Left ventricle myocardium inferior (tissue), 1 donor: Measurements from ENCODE around the gene PFKP. TPM values are rescaled to one million over a fixed set of nuclear protein-coding genes. Genes with fewer than 3 reads are reported as not detected.
"Not testable (repeated sequence)": the region's sequence is repeated elsewhere in the genome, so short reads cannot be mapped to it uniquely, and the experiment has no call there.

ENCODE experiments used
- DNase-seq: peaks from one replicate; pipeline ENCODE4 v3.0.0-alpha.2; 2020
- H3K27ac ChIP-seq: fragments of 200-600 bp; replicated peaks from 2 replicates; pipeline ENCODE4 v1.8.0; 2021
- H3K27me3 ChIP-seq: fragments of 200-600 bp; 2 replicates; pipeline ENCODE4 v1.8.0; 2021; ENCODE audit warnings: low read depth
- H3K36me3 ChIP-seq: fragments of 200-600 bp; 2 replicates; pipeline ENCODE4 v1.8.0; 2021
- H3K4me1 ChIP-seq: fragments of 200-600 bp; 2 replicates; pipeline ENCODE4 v1.8.0; 2021
- H3K4me3 ChIP-seq: fragments of 200-600 bp; 2 replicates; pipeline ENCODE4 v1.8.0; 2021; ENCODE audit warnings: mild to moderate bottlenecking, moderate library complexity
- H3K9me3 ChIP-seq: fragments of 200-600 bp; replicated peaks from 2 replicates; pipeline ENCODE4 v1.8.0; 2021
- intact Hi-C: fragments of 100-400 bp; cut with micrococcal nuclease; formaldehyde crosslinking; loops from one replicate; pipeline ENCODE4 v1.11.0; 2022
- total RNA-seq: library from RNA; stranded (reverse); fragmentation: NEBNext Ultra II Directional; extraction: Animal tissue kit (Norgen Biotek cat#: 25700); gene quantifications from one replicate; pipeline ENCODE4 v1.2.1, GENCODE V29; 2021
- TF ChIP-seq, protein P1 (sequence below): fragments of 200-600 bp; IDR thresholded peaks from 2 replicates; pipeline ENCODE4 v1.8.0; 2021; ENCODE audit warnings: antibody characterized with exemption, mild to moderate bottlenecking, borderline replicate concordance
- donor health status: DM: no; HTN: yes; CAD: no; lungs with severe emphysema.

Gene PFKP
- total RNA-seq, 1 donor from 2014 or later = 206 TPM

DNA sequence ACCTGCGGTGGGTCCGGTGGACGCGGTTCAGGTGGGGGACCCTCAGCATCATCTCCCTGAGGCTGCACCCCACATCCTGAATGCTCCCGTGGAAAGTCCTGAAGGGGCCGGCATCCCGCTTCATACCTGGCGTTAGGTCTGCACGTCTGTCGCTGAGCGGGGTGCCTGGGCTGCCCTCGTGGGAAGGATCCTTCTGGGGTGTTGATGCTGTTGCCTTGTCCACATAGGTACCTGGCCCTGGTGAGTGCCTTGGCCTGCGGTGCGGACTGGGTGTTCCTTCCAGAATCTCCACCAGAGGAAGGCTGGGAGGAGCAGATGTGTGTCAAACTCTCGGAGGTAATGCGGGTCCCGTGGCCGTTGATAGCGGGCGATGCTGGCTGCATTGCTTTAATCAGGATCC is 37.8 kb downstream of the PFKP start:
- no peak for DNase-seq
- Histone ChIP-seq H3K27ac (peak overlapping the region; percentile 71), H3K27me3 (no peaks in the 10 kb centered on the region), H3K4me1 (peaks cover 55% of the 10 kb centered on the region), H3K9me3 (no peaks in the 10 kb centered on the region), H3K36me3 (peaks cover 59% of the 10 kb centered on the region), H3K4me3 (no peak overlapping the region)
- intact Hi-C loops = no loop called here
- TF ChIP-seq, protein P1, sequence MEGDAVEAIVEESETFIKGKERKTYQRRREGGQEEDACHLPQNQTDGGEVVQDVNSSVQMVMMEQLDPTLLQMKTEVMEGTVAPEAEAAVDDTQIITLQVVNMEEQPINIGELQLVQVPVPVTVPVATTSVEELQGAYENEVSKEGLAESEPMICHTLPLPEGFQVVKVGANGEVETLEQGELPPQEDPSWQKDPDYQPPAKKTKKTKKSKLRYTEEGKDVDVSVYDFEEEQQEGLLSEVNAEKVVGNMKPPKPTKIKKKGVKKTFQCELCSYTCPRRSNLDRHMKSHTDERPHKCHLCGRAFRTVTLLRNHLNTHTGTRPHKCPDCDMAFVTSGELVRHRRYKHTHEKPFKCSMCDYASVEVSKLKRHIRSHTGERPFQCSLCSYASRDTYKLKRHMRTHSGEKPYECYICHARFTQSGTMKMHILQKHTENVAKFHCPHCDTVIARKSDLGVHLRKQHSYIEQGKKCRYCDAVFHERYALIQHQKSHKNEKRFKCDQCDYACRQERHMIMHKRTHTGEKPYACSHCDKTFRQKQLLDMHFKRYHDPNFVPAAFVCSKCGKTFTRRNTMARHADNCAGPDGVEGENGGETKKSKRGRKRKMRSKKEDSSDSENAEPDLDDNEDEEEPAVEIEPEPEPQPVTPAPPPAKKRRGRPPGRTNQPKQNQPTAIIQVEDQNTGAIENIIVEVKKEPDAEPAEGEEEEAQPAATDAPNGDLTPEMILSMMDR = no peak

DNA sequence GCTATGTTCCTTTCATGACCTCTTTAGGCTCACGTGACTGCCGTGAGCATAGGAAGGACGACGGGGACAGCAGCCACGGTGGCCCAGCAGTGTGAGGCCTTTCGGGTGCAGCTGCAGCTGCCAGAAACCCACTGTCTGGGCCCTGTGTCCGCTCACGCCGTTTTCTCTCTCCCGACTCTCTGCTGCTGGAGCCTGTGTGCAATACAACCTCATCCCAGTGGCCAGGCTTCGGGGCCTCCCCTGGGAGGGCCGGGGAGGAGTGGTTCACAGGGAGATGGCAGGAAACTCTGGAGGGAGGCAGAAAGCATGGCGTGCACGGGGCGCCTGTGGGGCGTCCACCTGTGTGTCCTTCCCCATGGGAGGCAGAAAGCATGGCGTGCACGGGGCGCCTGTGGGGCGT is 38.6 kb downstream of the PFKP start:
- Histone ChIP-seq H3K9me3 (no peaks in the 10 kb centered on the region), H3K27ac (peak overlapping the region; percentile 71), H3K36me3 (peaks cover 57% of the 10 kb centered on the region), H3K4me3 (no peak overlapping the region), H3K27me3 (no peaks in the 10 kb centered on the region), H3K4me1 (peaks cover 62% of the 10 kb centered on the region)
- TF ChIP-seq, protein P1 = no peak
- DNase-seq = no peak
- intact Hi-C loops = no loop called here

DNA sequence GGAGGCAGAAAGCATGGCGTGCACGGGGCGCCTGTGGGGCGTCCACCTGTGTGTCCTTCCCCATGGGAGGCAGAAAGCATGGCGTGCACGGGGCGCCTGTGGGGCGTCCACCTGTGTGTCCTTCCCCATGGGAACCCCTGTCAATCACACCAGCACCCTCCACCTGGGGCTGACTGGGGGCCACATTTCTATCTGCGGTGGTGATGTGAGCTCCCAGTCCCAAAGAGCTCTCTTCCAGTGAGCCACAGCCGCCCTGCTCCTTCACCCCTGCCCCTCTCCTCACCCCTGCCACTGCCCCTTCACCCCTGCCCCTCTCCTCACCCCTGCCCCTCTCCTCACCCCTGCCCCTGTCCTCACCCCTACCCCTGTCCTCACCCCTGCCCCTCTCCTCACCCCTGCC is 39.0 kb downstream of the PFKP start:
- H3K27ac ChIP-seq, H3K4me3 ChIP-seq, DNase-seq, H3K9me3 ChIP-seq, intact Hi-C loops, H3K27me3 ChIP-seq: not testable (repeated sequence)
- H3K36me3 ChIP-seq = peaks cover 53% of the 10 kb centered on the region
- H3K4me1 ChIP-seq = peaks cover 66% of the 10 kb centered on the region

DNA sequence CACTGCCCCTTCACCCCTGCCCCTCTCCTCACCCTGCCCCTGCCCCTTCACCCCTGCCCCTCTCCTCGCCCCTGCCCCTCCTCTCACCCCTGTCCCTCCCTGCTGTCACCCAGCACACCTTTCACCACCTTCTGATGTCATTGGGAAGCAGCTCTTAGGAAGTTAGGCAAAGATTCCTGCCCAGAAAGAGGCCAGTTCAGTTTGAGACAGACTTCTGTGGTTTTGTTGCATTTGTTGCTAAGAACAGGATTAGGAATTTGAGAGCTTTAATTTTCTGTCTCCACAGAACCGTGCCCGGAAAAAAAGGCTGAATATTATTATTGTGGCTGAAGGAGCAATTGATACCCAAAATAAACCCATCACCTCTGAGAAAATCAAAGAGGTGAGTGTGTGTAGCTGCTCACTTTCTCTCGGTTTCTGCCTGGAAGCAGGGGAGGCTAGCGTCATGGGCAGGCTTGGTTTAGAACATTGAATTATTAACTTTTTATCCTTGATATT is 39.6 kb downstream of the PFKP start:
- Histone ChIP-seq H3K27ac (peak overlapping the region; percentile 80), H3K36me3 (peaks cover 49% of the 10 kb centered on the region), H3K9me3 (no peaks in the 10 kb centered on the region), H3K4me1 (peaks cover 72% of the 10 kb centered on the region), H3K27me3 (no peaks in the 10 kb centered on the region), H3K4me3 (peak overlapping the region; percentile 3)
- TF ChIP-seq, protein P1 = no peak
- intact Hi-C loops = no loop called here
- no peak for DNase-seq

DNA sequence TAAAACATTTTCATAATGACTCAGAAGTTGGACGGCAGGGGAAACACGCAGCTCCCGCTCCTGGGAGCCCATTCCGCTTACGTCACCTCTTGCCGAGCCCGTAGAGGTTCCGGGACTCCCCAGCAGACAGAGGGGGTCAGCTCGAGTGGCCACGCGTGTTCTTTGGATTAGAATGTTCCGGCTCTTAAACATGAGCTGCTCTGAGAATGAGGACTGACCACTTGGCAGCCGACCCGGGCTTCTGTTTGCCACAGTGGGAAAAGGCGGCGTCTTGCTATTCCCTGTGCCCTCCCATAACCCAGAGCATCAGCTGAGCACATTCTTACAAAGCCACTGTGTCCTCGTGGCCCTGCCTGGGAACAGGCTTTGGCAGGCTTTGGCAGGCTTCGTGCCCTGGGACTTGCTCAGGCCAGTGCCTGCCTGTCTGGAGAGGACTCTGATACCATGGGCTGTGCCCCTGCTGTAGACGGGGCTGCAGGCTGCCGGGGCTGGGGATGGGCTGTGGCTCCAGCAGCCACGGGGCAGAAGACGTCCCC is 40.1 kb downstream of the PFKP start:
- TF ChIP-seq, protein P1 = no peak
- Histone ChIP-seq H3K4me1 (peaks cover 73% of the 10 kb centered on the region), H3K27me3 (no peaks in the 10 kb centered on the region), H3K36me3 (peaks cover 54% of the 10 kb centered on the region), H3K9me3 (no peaks in the 10 kb centered on the region), H3K27ac (peak overlapping the region; percentile 80), H3K4me3 (peak overlapping the region; percentile 3)
- intact Hi-C loops = no loop called here
- peak; percentile 81 for DNase-seq

DNA sequence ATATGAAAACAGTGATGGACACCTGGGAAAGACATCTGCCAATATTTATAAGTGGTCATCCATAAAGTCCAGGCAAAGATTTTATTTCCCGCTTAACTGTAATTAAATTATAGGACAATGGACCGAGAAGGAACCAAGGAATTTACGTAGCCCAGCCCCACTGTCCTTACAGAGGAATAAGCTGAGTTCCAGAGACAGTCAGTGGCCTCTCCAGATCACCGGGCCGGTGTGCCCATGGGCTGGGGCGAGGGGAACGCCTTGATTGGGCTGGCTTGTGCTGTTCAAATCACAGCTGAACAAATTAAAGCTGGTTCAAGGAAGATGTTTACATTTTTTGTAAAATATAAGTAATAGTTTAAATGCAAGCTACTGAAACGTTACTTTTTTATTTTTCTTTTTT is 40.7 kb downstream of the PFKP start:
- no peak overlapping the region for H3K4me3 ChIP-seq
- no peak for DNase-seq
- H3K4me1 ChIP-seq = peaks cover 68% of the 10 kb centered on the region
- H3K36me3 ChIP-seq = peaks cover 56% of the 10 kb centered on the region
- intact Hi-C loops = no loop called here
- TF ChIP-seq, protein P1 = no peak
- peak overlapping the region; percentile 80 for H3K27ac ChIP-seq
- H3K9me3 ChIP-seq = no peaks in the 10 kb centered on the region
- no peaks in the 10 kb centered on the region for H3K27me3 ChIP-seq
